Liver (tissue), 9 donors: ENCODE results near the gene PHF20. TPM values are rescaled to one million over a fixed set of nuclear protein-coding genes. Genes with fewer than 3 reads are reported as not detected.

Source experiments
- DNase-seq: peaks from one replicate; pipeline ENCODE4 v3.0.0-alpha.2; 2017; ENCODE audit warnings: low spot score
- H3K27ac ChIP-seq, 2 donors: one replicate each; pipeline ENCODE4 v1.7.0; 2013; ENCODE audit warnings: inconsistent platforms in 2 of 2, low read length in 2 of 2, control low read depth in 1 of 2, low read depth in 1 of 2, mild to moderate bottlenecking in 1 of 2
- H3K27me3 ChIP-seq, 4 donors: one replicate each; pipeline versions ENCODE4 v1.6.1 to v1.7.0; 2013; ENCODE audit warnings: low read length in 3 of 4, inconsistent platforms in 1 of 4, mild to moderate bottlenecking in 1 of 4, moderate library complexity in 1 of 4; ENCODE audit not compliant: control insufficient read depth in 4 of 4, insufficient read depth in 4 of 4
- H3K36me3 ChIP-seq, 4 donors: one replicate each; pipeline versions ENCODE4 v1.6.1 to v1.7.0; 2013; ENCODE audit warnings: low read length in 3 of 4, mild to moderate bottlenecking in 3 of 4, low read depth in 1 of 4, moderate library complexity in 1 of 4; ENCODE audit not compliant: control insufficient read depth in 4 of 4, insufficient read depth in 3 of 4
- H3K4me1 ChIP-seq, 4 donors: one replicate each; pipeline versions ENCODE4 v1.6.1 to v1.7.0; 2013; ENCODE audit warnings: low read length in 3 of 4, mild to moderate bottlenecking in 3 of 4, moderate library complexity in 1 of 4; ENCODE audit not compliant: control insufficient read depth in 4 of 4, insufficient read depth in 4 of 4
- H3K4me3 ChIP-seq, 3 donors: one replicate each; pipeline versions ENCODE4 v1.6.1 to v1.7.0; 2013; ENCODE audit warnings: low read length in 3 of 3, control low read depth in 1 of 3, low read depth in 1 of 3, mild to moderate bottlenecking in 1 of 3
- H3K9ac ChIP-seq, 2 donors: one replicate each; pipeline ENCODE4 v1.7.0; 2013; ENCODE audit warnings: low read length in 2 of 2, mild to moderate bottlenecking in 2 of 2, moderate library complexity in 2 of 2, control low read depth in 1 of 2, low read depth in 1 of 2
- H3K9me3 ChIP-seq, 4 donors: one replicate each; pipeline versions ENCODE4 v1.6.1 to v1.7.0; 2013; ENCODE audit warnings: low read length in 3 of 4; ENCODE audit not compliant: control insufficient read depth in 4 of 4
- ATF3 ChIP-seq: IDR thresholded peaks from 2 replicates; pipeline ENCODE4 v1.6.1; 2016; ENCODE audit warnings: antibody characterized with exemption
- HNF4A ChIP-seq, 2 donors: conservative IDR thresholded peaks; 2 replicates each; pipeline ENCODE4 v1.6.1; 2016; ENCODE audit warnings: antibody characterized with exemption in 2 of 2, mild to moderate bottlenecking in 2 of 2
- JUND ChIP-seq, 2 donors: IDR thresholded peaks; 2 replicates each; pipeline ENCODE4 v1.6.1; 2016; ENCODE audit warnings: antibody characterized with exemption in 2 of 2
- MAX ChIP-seq: IDR thresholded peaks from 2 replicates; pipeline ENCODE4 v1.6.1; 2016; ENCODE audit warnings: antibody characterized with exemption
- NR2F2 ChIP-seq: IDR thresholded peaks from 2 replicates; pipeline ENCODE4 v1.6.1; 2016; ENCODE audit warnings: antibody characterized with exemption
- RAD21 ChIP-seq, 2 donors: IDR thresholded peaks; 2 replicates each; pipeline ENCODE4 v1.6.1; 2016; ENCODE audit warnings: antibody characterized with exemption in 2 of 2, mild to moderate bottlenecking in 2 of 2
- REST ChIP-seq: IDR thresholded peaks from 2 replicates; pipeline ENCODE4 v1.6.1; 2016; ENCODE audit warnings: antibody characterized with exemption, mild to moderate bottlenecking
- RXRA ChIP-seq, 2 donors: IDR thresholded peaks; 2 replicates each; pipeline ENCODE4 v1.6.1; 2017 to 2018; ENCODE audit warnings: antibody characterized with exemption in 2 of 2, mild to moderate bottlenecking in 1 of 2
- SP1 ChIP-seq: IDR thresholded peaks from 2 replicates; pipeline ENCODE4 v1.6.1; 2018; ENCODE audit warnings: antibody characterized with exemption, mild to moderate bottlenecking
- TAF1 ChIP-seq: conservative IDR thresholded peaks from 2 replicates; pipeline ENCODE4 v1.6.1; 2016; ENCODE audit warnings: antibody characterized with exemption, mild to moderate bottlenecking
- YY1 ChIP-seq: IDR thresholded peaks from 2 replicates; pipeline ENCODE4 v1.6.1; 2016; ENCODE audit warnings: antibody characterized with exemption, mild to moderate bottlenecking
- whole genome bisulfite sequencing: extraction: QIAGEN DNeasy Blood & Tissue Kit; methylation state at CpG from one replicate; pipeline ENCODE4 v1.1.7; 2013; 5-methylcytosine and 5-hydroxymethylcytosine counted together
- polyA plus RNA-seq, 2 donors: library from polyadenylated mRNA; stranded (reverse) in 1 of 2; unstranded in 1 of 2; fragments of 200-250 nt in 1 of 2; fragments of >200 nt in 1 of 2; fragmentation: Nextera tagmentation in 1 of 2; extraction: Ambion mirVana in 1 of 2; gene quantifications; one replicate each; pipeline versions ENCODE4 v1.2.1 to v1.2.3, GENCODE V29; 2013 to 2015
- total RNA-seq, 2 donors: library from RNA; depleted of rRNA; stranded (reverse); fragments of >200 nt; gene quantifications; one replicate each; pipeline ENCODE4 v1.2.3, GENCODE V29; 2014
- TF ChIP-seq, protein P1 (sequence below): fragments of 150-350 bp; IDR thresholded peaks from 2 replicates; pipeline ENCODE4 v1.5.1; 2017; ENCODE audit warnings: improper control_type of control experiment, low read depth, low read length; ENCODE audit not compliant: missing input control
- TF ChIP-seq, protein P2 (sequence below): IDR thresholded peaks from 2 replicates; pipeline ENCODE4 v1.6.1; 2016; ENCODE audit warnings: antibody characterized with exemption
- donor health status: healthy.
- donor health status: healthy.
- donor health status: healthy.
- donor health status: healthy.
- donor health status: healthy.

PHF20 gene
- total and polyA plus RNA-seq, 4 donors, result 5.1 to 11.7 (median 10.3) TPM

DNA sequence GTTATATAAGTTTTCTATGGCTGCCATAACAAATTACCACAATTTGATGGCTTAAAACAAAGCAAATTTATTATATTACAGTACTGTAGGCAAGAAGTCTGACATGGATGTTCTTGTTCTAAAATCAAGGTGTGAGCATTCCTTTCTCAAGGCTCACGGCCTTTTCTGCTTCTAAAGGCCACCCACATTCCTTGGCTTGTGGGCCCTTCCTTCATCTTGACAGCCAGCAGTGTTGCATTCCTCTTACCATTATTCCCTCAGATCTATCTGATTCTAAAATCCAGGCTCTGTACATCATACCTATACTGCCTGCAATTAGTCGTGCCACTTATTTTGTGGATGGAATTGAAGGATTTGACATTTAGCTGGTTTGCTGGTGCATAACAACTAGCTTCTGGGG lies 200.2 kb downstream of the PHF20 start (continued):
- TF ChIP-seq, protein P1, sequence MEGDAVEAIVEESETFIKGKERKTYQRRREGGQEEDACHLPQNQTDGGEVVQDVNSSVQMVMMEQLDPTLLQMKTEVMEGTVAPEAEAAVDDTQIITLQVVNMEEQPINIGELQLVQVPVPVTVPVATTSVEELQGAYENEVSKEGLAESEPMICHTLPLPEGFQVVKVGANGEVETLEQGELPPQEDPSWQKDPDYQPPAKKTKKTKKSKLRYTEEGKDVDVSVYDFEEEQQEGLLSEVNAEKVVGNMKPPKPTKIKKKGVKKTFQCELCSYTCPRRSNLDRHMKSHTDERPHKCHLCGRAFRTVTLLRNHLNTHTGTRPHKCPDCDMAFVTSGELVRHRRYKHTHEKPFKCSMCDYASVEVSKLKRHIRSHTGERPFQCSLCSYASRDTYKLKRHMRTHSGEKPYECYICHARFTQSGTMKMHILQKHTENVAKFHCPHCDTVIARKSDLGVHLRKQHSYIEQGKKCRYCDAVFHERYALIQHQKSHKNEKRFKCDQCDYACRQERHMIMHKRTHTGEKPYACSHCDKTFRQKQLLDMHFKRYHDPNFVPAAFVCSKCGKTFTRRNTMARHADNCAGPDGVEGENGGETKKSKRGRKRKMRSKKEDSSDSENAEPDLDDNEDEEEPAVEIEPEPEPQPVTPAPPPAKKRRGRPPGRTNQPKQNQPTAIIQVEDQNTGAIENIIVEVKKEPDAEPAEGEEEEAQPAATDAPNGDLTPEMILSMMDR, result no peak
- TF ChIP-seq NR2F2 (no peak), MAX (no peak)

GRCh38 chr20:35972462-35972861 lies 200.6 kb downstream of the PHF20 start:
- Histone ChIP-seq H3K4me1 (no peaks in the 10 kb centered on the region), H3K9me3 (no peaks in the 10 kb centered on the region), H3K36me3 (no peaks in the 10 kb centered on the region), H3K27ac (no peak overlapping the region), H3K27me3 (no peaks in the 10 kb centered on the region), H3K9ac (no peak overlapping the region), H3K4me3 (no peak overlapping the region)
- no peak for DNase-seq
- TF ChIP-seq REST (no peak), TAF1 (no peak), RXRA (IDR thresholded peaks at IDR 0.05) (no peak), ATF3 (no peak), JUND (IDR thresholded peaks at IDR 0.05) (no peak), SP1 (no peak), HNF4A (conservative IDR thresholded peaks at IDR 0.05) (no peak), RAD21 (IDR thresholded peaks at IDR 0.05) (no peak), YY1 (no peak)
- TF ChIP-seq, protein P1, result no peak
- TF ChIP-seq, protein P2, sequence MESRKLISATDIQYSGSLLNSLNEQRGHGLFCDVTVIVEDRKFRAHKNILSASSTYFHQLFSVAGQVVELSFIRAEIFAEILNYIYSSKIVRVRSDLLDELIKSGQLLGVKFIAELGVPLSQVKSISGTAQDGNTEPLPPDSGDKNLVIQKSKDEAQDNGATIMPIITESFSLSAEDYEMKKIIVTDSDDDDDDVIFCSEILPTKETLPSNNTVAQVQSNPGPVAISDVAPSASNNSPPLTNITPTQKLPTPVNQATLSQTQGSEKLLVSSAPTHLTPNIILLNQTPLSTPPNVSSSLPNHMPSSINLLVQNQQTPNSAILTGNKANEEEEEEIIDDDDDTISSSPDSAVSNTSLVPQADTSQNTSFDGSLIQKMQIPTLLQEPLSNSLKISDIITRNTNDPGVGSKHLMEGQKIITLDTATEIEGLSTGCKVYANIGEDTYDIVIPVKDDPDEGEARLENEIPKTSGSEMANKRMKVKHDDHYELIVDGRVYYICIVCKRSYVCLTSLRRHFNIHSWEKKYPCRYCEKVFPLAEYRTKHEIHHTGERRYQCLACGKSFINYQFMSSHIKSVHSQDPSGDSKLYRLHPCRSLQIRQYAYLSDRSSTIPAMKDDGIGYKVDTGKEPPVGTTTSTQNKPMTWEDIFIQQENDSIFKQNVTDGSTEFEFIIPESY, result no peak
- WGBS, result 96% methylated on average over 4 of the region's 4 CpGs
